A673 (cell line): Measurements from ENCODE around the gene RASIP1.

Experiments used
- EZH2 ChIP-seq: fragments of 200-600 bp; sonication (generic); IDR thresholded peaks from 2 replicates; pipeline ENCODE4 v1.6.1; 2017; ENCODE audit warnings: borderline replicate concordance, low read depth, mild to moderate bottlenecking, mixed read lengths, antibody characterized with exemption, low read length; ENCODE audit not compliant: poor library complexity, severe bottlenecking
- TF ChIP-seq, protein P1 (sequence below): fragments of 300-800, 200-600 bp; sonication (generic); conservative IDR thresholded peaks from 2 replicates; pipeline ENCODE4 v1.5.1; 2017; ENCODE audit warnings: low read depth, mild to moderate bottlenecking, antibody characterized with exemption, low read length, moderate library complexity, mixed read lengths

DNA sequence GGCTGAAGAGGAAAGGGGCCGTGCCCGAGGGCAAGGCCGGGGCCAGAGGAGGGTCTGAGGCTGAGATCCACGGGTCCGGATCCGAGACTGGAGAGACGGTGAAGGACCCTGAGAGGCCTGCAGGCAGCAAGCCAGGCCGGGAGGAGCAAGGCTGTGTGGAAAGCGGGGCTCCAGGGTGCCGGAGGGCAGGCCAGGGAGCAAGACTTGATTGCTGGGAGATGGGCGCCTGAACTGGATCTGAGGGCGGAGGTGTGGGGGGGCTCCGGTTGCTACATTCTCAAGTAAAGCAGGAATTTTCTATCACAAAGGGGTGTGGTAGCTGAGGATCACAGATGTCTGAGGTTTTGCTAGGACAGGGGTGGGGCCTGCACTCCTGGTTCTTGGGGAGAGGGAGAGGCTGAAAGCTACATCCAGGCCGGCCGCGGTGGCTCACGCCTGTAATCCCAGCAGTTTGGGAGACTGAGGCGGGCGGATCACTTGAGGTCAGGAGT lies 24.7 kb downstream of the RASIP1 start:
- TF ChIP-seq, protein P1, sequence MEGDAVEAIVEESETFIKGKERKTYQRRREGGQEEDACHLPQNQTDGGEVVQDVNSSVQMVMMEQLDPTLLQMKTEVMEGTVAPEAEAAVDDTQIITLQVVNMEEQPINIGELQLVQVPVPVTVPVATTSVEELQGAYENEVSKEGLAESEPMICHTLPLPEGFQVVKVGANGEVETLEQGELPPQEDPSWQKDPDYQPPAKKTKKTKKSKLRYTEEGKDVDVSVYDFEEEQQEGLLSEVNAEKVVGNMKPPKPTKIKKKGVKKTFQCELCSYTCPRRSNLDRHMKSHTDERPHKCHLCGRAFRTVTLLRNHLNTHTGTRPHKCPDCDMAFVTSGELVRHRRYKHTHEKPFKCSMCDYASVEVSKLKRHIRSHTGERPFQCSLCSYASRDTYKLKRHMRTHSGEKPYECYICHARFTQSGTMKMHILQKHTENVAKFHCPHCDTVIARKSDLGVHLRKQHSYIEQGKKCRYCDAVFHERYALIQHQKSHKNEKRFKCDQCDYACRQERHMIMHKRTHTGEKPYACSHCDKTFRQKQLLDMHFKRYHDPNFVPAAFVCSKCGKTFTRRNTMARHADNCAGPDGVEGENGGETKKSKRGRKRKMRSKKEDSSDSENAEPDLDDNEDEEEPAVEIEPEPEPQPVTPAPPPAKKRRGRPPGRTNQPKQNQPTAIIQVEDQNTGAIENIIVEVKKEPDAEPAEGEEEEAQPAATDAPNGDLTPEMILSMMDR, result no peak
- TF ChIP-seq EZH2, result no peak
